Peyer's patch (tissue), 4 donors: ENCODE results near the gene AZIN2.

Source experiments
- POLR2A ChIP-seq, 2 donors: fragments of 450-650 bp; IDR thresholded peaks; one replicate each; pipeline ENCODE4 v1.5.1; 2017; ENCODE audit warnings: antibody characterized with exemption in 2 of 2, mild to moderate bottlenecking in 2 of 2, moderate library complexity in 2 of 2
- TF ChIP-seq, protein P1 (sequence below), 6 experiments: fragments of 450-650 bp in 4 of 6; fragments of 200-600 bp in 2 of 6; sonication (generic) in 1 of 6; IDR thresholded peaks; one replicate each; pipeline ENCODE4 v1.5.1; 2017 to 2019; ENCODE audit warnings: antibody characterized with exemption in 6 of 6, mild to moderate bottlenecking in 3 of 6, moderate library complexity in 1 of 6

DNA sequence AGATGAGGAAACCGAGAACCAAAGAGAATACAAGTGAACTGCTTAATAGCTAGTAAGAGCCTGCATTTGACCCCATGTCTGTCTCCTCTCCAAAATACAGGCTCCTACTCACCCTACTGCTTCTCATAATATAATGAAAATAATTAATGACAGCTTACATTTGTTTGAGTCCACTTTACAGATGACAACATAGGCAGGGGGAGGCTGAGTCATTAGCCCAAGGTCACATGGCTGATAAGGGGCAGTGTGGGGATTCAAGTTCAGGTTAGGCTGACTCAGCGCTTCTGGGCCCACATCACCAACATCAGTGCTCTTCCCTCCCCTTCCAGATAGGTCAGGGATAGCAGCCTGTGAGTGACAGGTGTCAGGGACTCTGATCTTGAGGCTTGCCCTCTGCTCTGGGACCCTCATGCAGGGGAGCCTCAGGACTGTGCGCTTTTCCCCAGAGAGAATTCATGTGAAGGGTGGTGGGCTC is 16.2 kb downstream of the AZIN2 start:
- TF ChIP-seq, protein P1, sequence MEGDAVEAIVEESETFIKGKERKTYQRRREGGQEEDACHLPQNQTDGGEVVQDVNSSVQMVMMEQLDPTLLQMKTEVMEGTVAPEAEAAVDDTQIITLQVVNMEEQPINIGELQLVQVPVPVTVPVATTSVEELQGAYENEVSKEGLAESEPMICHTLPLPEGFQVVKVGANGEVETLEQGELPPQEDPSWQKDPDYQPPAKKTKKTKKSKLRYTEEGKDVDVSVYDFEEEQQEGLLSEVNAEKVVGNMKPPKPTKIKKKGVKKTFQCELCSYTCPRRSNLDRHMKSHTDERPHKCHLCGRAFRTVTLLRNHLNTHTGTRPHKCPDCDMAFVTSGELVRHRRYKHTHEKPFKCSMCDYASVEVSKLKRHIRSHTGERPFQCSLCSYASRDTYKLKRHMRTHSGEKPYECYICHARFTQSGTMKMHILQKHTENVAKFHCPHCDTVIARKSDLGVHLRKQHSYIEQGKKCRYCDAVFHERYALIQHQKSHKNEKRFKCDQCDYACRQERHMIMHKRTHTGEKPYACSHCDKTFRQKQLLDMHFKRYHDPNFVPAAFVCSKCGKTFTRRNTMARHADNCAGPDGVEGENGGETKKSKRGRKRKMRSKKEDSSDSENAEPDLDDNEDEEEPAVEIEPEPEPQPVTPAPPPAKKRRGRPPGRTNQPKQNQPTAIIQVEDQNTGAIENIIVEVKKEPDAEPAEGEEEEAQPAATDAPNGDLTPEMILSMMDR (IDR thresholded peaks at IDR 0.05), result no peak
- no peak for TF ChIP-seq POLR2A (IDR thresholded peaks at IDR 0.05)
